ENCODE results near the gene GAD1. TPM values are rescaled to one million over a fixed set of nuclear protein-coding genes. Genes with fewer than 3 reads are reported as not detected.

Gene GAD1
- total RNA-seq, 1 donor from 2014 or later = 0.44 TPM

- peak overlapping the region; percentile 70 for H3K4me3 Mint-ChIP-seq (ENCODE audit: unreplicated experiment)
- H3K27ac Mint-ChIP-seq (ENCODE audit: unreplicated experiment) = no peak overlapping the region
- H3K4me1 Mint-ChIP-seq (ENCODE audit: low read depth, unreplicated experiment) = peaks cover 29% of the 10 kb centered on the region
- TF ChIP-seq CTCF (IDR thresholded peaks at IDR 0.05; ENCODE audit: partially characterized antibody, unreplicated experiment) = no peak
- peaks cover 37% of the 10 kb centered on the region for H3K27me3 Mint-ChIP-seq (ENCODE audit: unreplicated experiment)
- no peaks in the 10 kb centered on the region for H3K36me3 Mint-ChIP-seq (ENCODE audit: unreplicated experiment)
- DNase-seq = no peak
- peaks cover 9% of the 10 kb centered on the region for H3K9me3 Mint-ChIP-seq (ENCODE audit: unreplicated experiment)
These were observed 4.3 kb downstream of the GAD1 start for GRCh38 chr2:170820757-170821530.

GRCh38 chr2:170821531-170822289, 5.0 kb downstream of the GAD1 start:
- H3K9me3 Mint-ChIP-seq (ENCODE audit: unreplicated experiment) = peaks cover 11% of the 10 kb centered on the region
- H3K27me3 Mint-ChIP-seq (ENCODE audit: unreplicated experiment) = peaks cover 40% of the 10 kb centered on the region
- no peaks in the 10 kb centered on the region for H3K36me3 Mint-ChIP-seq (ENCODE audit: unreplicated experiment)
- no peak for TF ChIP-seq CTCF (IDR thresholded peaks at IDR 0.05; ENCODE audit: partially characterized antibody, unreplicated experiment)
- peaks cover 29% of the 10 kb centered on the region for H3K4me1 Mint-ChIP-seq (ENCODE audit: low read depth, unreplicated experiment)
- DNase-seq = no peak
- no peak overlapping the region for H3K27ac Mint-ChIP-seq (ENCODE audit: unreplicated experiment)
- peak overlapping the region; percentile 93 for H3K4me3 Mint-ChIP-seq (ENCODE audit: unreplicated experiment)

GRCh38 chr2:170822290-170823087, 5.8 kb downstream of the GAD1 start:
- Mint-ChIP-seq H3K27ac (ENCODE audit: unreplicated experiment) (no peak overlapping the region), H3K4me3 (ENCODE audit: unreplicated experiment) (peak overlapping the region; percentile 93), H3K9me3 (ENCODE audit: unreplicated experiment) (peaks cover 12% of the 10 kb centered on the region), H3K36me3 (ENCODE audit: unreplicated experiment) (no peaks in the 10 kb centered on the region), H3K27me3 (ENCODE audit: unreplicated experiment) (peaks cover 46% of the 10 kb centered on the region), H3K4me1 (ENCODE audit: low read depth, unreplicated experiment) (peaks cover 29% of the 10 kb centered on the region)
- peak; percentile 57 for DNase-seq
- TF ChIP-seq CTCF (IDR thresholded peaks at IDR 0.05; ENCODE audit: partially characterized antibody, unreplicated experiment) = peak; percentile 21

- Mint-ChIP-seq H3K9me3 (ENCODE audit: unreplicated experiment) (peaks cover 12% of the 10 kb centered on the region), H3K27me3 (ENCODE audit: unreplicated experiment) (peaks cover 41% of the 10 kb centered on the region), H3K4me3 (ENCODE audit: unreplicated experiment) (peak overlapping the region; percentile 93), H3K36me3 (ENCODE audit: unreplicated experiment) (no peaks in the 10 kb centered on the region), H3K4me1 (ENCODE audit: low read depth, unreplicated experiment) (peaks cover 27% of the 10 kb centered on the region), H3K27ac (ENCODE audit: unreplicated experiment) (no peak overlapping the region)
- TF ChIP-seq CTCF (IDR thresholded peaks at IDR 0.05; ENCODE audit: partially characterized antibody, unreplicated experiment) = no peak
- peak; percentile 58 for DNase-seq
These were observed 6.6 kb downstream of the GAD1 start for GRCh38 chr2:170823088-170823897.

Data from glutamatergic neuron (in vitro differentiated cells).